ENCODE data around the gene LMAN1.

Gene LMAN1

GRCh38 chr18:59286341-59286740 lies 72.7 kb downstream of the LMAN1 start:
- Histone ChIP-seq H3K4me3 (ENCODE audit: low read depth in 1 of 2, low read length in 1 of 2) (no peak overlapping the region), H3K4me1 (ENCODE audit: control insufficient read depth in 1 of 2, insufficient read depth in 1 of 2, low read depth in 1 of 2, low read length in 1 of 2) (no peaks in the 10 kb centered on the region), H3K27ac (no peak overlapping the region), H3K9me3 (no peaks in the 10 kb centered on the region), H3K36me3 (no peaks in the 10 kb centered on the region), H3K27me3 (peaks cover 69% of the 10 kb centered on the region)
- TF ChIP-seq, protein P1, sequence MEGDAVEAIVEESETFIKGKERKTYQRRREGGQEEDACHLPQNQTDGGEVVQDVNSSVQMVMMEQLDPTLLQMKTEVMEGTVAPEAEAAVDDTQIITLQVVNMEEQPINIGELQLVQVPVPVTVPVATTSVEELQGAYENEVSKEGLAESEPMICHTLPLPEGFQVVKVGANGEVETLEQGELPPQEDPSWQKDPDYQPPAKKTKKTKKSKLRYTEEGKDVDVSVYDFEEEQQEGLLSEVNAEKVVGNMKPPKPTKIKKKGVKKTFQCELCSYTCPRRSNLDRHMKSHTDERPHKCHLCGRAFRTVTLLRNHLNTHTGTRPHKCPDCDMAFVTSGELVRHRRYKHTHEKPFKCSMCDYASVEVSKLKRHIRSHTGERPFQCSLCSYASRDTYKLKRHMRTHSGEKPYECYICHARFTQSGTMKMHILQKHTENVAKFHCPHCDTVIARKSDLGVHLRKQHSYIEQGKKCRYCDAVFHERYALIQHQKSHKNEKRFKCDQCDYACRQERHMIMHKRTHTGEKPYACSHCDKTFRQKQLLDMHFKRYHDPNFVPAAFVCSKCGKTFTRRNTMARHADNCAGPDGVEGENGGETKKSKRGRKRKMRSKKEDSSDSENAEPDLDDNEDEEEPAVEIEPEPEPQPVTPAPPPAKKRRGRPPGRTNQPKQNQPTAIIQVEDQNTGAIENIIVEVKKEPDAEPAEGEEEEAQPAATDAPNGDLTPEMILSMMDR (IDR thresholded peaks at IDR 0.05): no peak

GRCh38 chr18:59282341-59282740 lies 76.7 kb downstream of the LMAN1 start:
- H3K4me1 ChIP-seq (ENCODE audit: control insufficient read depth in 1 of 2, insufficient read depth in 1 of 2, low read depth in 1 of 2, low read length in 1 of 2): no peaks in the 10 kb centered on the region

GRCh38 chr18:59279722-59280121 lies 79.3 kb downstream of the LMAN1 start:
- H3K27ac ChIP-seq: no peak overlapping the region
- H3K36me3 ChIP-seq: no peaks in the 10 kb centered on the region
- no peak overlapping the region for H3K4me3 ChIP-seq (ENCODE audit: low read depth in 1 of 2, low read length in 1 of 2)
- TF ChIP-seq, protein P1 (IDR thresholded peaks at IDR 0.05): no peak
- no peaks in the 10 kb centered on the region for H3K4me1 ChIP-seq (ENCODE audit: control insufficient read depth in 1 of 2, insufficient read depth in 1 of 2, low read depth in 1 of 2, low read length in 1 of 2)
- peaks cover 96% of the 10 kb centered on the region for H3K27me3 ChIP-seq
- H3K9me3 ChIP-seq: no peaks in the 10 kb centered on the region

More at GRCh38 chr18:59282341-59282740, 76.7 kb downstream of the LMAN1 start:
- no peaks in the 10 kb centered on the region for H3K9me3 ChIP-seq
- H3K27ac ChIP-seq: no peak overlapping the region
- H3K27me3 ChIP-seq: peaks cover 95% of the 10 kb centered on the region
- TF ChIP-seq, protein P1 (IDR thresholded peaks at IDR 0.05): no peak
- no peak overlapping the region for H3K4me3 ChIP-seq (ENCODE audit: low read depth in 1 of 2, low read length in 1 of 2)
- H3K36me3 ChIP-seq: no peaks in the 10 kb centered on the region

GRCh38 chr18:59279193-59279592 lies 79.9 kb downstream of the LMAN1 start:
- Histone ChIP-seq H3K27ac (no peak overlapping the region), H3K36me3 (no peaks in the 10 kb centered on the region), H3K27me3 (peaks cover 100% of the 10 kb centered on the region), H3K4me3 (ENCODE audit: low read depth in 1 of 2, low read length in 1 of 2) (no peak overlapping the region), H3K9me3 (no peaks in the 10 kb centered on the region), H3K4me1 (ENCODE audit: control insufficient read depth in 1 of 2, insufficient read depth in 1 of 2, low read depth in 1 of 2, low read length in 1 of 2) (no peaks in the 10 kb centered on the region)
- TF ChIP-seq, protein P1 (IDR thresholded peaks at IDR 0.05): no peak

GRCh38 chr18:59278793-59279192 lies 80.3 kb downstream of the LMAN1 start:
- Histone ChIP-seq H3K27ac (no peak overlapping the region), H3K4me3 (ENCODE audit: low read depth in 1 of 2, low read length in 1 of 2) (no peak overlapping the region), H3K36me3 (no peaks in the 10 kb centered on the region), H3K4me1 (ENCODE audit: control insufficient read depth in 1 of 2, insufficient read depth in 1 of 2, low read depth in 1 of 2, low read length in 1 of 2) (no peaks in the 10 kb centered on the region), H3K9me3 (no peaks in the 10 kb centered on the region), H3K27me3 (peaks cover 100% of the 10 kb centered on the region)
- TF ChIP-seq, protein P1 (IDR thresholded peaks at IDR 0.05): no peak
